GM18498 (cell line): Measurements from ENCODE around the gene AFDN.

Source experiments
- ATAC-seq: cut with Tn5 transposase; IDR thresholded peaks from one replicate; pipeline ENCODE4 v1.9.1; 2021; ENCODE audit warnings: mild to moderate bottlenecking, moderate library complexity; ENCODE audit not compliant: unreplicated experiment

AFDN gene

DNA sequence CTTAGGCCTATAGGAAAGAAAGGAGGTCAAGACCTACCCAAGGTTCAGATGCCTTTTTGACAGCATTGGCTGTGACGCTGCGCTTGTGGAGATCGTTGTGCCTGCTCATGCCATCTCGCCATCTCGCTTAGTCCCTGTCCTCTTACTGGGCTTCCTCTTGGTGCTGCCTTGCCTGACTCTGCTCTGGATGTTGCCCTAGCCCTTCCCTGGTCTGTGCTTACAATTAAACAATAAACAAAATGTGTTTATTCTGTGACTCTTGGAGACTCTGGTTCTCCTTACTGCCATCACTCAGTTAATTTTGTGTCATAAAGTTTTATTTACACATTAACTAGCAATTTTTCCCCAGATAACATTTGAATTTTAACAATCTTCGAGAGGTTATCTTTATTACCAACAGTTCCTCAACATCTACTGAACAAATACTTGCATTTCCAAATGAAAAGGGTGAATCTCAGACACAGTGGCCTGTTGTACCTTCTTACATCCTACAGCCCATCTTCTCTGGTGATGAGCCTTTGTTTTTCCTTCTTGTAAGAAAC is 11.6 kb downstream of the AFDN start:
- no peak for ATAC-seq

DNA sequence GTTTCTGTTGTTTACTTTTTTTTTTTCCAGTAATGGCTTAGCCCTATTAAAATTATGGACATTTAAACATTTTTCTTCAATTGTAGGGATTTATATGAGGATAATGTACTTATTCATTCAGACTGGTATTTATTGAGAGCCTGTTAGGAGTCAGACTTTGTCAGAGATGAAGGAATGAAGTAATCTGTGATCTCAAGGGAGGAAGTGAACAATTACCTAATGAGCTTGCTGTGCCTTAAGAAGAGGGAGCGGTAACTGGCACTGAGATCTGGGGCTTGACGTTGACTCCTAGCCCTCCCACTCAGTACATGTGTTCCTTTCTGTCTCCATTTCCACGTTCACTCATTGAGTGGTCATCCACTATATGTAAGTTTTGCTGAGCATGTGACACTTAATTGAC is 12.6 kb downstream of the AFDN start:
- ATAC-seq, result no peak

DNA sequence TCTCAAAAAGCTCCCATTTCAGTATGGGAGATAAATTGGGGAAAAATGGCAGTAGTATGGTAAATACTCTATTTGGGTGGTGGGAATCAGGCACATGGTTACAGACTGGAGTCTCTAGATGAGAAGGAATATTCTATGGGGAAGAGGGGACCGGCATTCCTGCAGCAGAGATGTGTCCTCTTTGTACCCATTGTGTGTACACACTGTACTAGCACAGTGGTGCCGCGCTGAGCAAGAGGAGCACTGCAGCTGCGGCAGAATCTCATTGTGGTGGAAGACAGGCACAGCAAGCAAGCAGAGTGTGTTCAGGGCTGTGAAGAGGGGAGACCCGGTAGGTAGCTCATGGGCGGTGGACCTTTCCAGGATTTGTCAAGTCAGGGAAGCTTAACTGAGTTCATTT is 13.0 kb downstream of the AFDN start:
- ATAC-seq, result no peak

DNA sequence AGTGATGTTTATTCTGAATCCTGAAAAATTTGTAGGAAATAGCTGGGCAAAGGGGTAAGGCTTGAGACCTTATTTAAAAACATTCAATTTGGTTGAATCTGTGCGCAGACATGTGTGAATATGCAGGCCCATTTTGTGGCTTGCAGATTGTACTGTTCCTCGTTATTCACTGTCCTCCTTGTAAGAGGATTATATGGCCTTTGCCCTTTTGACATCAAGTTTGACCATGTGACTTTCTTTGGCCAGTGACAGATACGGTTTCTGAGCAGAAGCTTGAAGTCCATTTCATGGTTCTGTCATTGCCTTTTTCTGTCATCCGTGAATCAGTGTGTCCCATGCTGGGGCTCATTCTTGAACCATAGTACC is 13.4 kb downstream of the AFDN start:
- ATAC-seq, result no peak

DNA sequence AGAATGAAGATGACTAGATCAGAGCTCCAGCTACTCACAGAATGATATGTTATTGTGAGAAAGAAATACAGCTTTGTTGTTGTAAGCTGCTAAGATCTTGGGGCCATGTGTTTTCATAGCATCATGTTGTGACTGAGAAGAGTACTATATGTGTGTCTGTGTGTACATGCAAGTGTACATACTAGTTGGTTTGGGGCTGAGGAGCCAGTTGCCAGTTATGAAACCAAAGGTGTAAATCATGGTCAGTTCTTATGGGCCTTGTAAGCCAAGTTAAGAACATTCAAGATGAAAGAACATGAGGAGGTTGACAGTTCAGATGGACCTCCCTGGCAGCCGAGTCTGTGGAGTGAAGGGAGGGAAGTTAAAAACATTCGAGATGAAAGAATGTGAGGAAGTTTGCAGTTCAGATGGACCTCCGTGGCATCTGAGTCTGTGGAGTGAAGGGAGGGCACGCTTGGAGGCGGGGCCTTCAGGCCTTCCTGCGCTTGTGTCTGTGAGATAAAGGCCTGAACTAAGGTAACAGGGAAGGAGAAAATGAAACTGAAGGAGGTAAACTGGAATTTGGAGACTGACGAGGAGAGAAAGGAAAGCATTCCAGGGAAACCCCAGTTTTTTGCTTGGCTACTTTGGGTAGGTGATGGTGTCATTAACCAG is 13.9 kb downstream of the AFDN start:
- no peak for ATAC-seq

DNA sequence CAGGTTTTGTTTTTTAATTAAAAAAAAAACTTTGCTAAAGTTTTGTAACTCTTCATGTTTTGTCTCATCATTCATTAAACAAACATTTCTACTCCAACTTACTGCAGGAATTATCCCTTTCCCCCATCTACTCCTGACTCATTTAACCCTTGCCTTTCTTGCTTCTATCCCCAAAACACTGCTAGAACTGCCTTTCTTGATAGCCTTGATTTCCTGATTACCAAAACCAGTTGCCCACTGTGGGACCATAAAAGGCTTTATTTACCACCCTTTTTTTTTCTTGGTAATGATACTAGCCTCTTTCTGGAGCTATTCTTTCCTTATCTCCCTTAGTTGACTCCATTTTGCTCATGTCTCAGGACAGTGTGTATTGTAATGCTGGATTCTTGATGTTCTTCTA is 15.3 kb downstream of the AFDN start:
- ATAC-seq, result no peak

DNA sequence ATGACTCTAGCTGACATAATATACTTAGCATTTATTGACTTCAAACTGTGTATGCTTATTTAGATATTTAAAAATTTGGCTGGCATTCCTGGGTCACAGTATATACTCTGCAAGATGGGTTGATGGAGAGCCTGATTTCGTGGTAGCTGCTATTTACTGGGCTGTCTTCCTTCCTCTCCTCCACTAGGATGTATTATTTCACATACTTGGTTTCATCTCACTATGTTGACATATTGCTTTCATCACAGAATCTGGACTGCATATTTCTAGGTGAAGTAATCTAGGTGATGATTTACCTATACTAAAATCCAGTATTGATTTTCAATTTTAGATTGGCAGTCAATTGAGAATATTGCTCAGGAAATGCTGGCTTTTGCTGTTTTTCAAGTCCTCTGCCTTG is 15.7 kb downstream of the AFDN start:
- no peak for ATAC-seq

DNA sequence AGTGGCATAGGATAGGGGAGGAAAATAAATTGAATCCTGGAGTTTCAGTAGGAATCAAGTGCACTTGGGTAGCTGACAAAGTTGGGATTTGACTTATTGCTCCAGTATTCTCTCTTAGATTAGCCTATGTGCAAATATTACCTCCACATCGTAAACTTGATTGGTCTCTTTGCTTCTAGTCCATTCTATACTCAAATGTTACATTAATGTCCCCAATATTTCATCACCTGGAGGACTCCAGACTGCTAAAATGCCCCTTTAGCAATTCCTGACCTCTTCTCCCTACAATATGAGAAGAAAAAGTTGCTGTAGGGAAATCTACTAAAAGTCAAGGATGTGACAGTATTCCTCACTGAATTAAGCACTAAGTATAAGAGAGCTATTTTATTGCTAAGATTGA is 16.3 kb downstream of the AFDN start:
- ATAC-seq, result no peak

DNA sequence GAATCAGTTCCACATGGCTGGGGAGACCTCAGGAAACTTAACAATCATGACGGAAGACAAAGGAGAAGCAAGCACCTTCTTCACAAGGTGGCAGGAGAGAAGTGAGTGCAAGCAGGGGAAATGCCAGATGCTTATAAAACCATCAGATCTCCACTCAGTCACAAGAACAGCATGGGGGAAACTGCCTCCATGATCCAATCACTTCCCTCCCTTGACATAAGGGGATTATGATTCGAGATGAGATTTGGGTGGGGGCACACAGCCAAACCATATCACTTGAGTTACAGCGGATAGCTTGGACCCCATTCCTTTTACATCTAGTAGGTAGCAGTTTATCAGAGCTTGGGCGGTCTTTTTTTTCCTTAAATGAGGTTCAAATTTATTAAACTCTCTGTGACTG is 19.1 kb downstream of the AFDN start:
- ATAC-seq, result no peak

DNA sequence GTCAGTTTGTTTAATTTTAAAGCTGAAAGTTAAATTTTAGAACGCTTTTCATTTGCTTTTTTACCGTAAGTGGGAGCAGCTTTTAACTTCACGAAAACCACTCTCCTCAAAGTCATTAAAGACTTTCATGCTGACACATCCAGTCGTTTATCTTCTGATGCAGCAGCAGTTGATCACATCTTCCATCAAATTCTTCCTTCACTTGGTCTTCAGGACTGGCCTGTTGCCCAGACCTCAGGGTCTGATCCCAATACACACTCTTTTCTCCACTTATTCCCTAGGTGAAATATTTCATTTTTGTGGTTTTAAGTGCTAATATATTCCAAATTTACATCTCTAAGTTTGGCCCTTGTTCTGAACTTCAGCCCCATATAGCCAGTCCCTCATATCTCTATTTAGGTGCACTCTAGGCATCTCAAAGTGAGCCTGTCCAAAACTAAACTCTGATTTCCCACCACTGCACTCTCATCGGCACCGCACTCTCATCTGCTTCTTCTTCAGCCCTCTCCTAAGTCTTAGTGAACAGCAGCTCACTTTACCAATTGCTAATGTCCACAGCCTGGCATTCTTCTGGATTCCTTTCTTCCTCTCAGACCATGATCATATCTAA is 20.4 kb downstream of the AFDN start:
- no peak for ATAC-seq

DNA sequence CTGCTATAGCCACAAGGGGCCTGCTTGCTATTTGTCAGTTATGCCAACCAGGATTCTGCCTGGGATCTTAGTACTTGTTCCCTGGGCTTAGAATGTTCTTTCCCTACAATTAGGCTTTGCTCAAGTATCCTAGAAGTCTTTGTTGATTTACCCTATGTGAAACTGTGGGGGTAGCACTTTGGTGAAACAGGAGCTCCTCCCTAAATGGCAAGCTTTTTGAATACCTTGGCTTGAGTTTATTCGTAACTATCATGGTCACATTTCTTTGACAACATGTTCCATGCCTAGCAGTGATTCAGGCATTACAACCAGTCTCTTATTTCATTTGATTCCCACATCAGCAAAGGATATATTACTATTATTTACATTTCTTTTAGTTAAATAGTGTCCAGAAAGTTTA is 21.2 kb downstream of the AFDN start:
- ATAC-seq, result no peak

DNA sequence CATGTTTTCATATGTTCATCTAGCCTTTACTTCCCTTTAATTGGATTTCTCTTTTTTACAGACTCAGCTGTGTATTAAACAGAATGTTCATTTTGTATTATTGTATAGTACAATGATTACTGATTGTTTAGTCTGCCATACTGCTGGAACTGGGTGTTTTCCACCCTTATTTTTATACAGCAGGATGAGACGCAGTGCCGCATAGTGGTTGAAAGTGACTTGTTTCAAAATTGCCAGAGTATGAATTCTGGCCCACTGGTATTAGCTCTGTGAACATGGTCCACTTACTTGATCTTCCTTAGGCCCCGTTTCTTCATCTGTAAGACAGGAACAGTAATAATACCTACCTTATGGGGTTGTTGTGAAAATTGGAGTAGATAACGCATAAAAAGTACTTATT is 22.1 kb downstream of the AFDN start:
- ATAC-seq, result no peak

DNA sequence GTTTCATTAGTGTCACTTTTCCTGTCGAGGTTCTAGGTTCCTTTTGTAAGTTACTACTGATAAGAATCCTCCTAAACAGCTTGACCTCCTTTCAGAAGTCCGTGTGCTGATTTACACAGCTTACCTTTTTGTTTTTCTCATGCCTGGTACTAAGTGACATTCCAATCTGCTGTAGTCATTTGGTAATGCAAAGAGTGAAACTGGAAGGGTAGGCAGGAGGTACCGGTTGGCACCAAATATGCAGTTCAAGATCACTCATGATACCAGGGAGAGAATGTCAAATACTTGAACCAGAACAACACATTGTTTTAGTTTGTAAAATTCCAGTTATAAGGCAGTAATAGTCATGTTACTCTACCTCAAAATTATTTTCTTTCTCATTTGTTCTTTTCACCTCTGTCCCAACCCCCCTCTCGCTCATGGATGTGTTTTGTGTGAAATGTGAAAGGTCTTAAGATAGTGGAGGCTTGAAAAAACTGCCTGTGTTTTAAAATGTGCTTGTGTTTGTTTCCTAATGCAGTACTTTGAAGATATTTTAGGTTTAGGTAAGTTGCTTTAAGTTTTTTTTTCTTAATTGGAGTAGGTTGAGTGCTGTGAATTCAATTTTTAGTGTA is 23.2 kb downstream of the AFDN start:
- no peak for ATAC-seq

DNA sequence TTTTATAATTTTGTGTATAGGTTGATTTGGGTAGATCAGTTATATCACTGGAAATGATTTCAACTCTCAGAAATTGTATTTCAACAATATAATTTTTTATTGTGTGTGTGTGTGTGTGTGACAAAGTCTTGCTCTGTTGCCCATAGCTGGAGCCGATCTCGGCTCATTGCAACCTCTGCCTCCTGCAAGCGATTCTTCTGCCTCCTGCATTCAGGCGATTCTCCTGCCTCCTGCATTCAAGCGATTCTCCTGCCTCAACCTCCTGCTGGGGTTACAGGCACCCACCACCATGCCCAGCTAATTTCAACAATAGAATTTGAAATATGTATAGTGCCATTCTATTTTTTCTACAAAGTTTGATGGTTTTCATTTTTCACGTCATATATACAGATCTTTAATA is 24.1 kb downstream of the AFDN start:
- no peak for ATAC-seq

DNA sequence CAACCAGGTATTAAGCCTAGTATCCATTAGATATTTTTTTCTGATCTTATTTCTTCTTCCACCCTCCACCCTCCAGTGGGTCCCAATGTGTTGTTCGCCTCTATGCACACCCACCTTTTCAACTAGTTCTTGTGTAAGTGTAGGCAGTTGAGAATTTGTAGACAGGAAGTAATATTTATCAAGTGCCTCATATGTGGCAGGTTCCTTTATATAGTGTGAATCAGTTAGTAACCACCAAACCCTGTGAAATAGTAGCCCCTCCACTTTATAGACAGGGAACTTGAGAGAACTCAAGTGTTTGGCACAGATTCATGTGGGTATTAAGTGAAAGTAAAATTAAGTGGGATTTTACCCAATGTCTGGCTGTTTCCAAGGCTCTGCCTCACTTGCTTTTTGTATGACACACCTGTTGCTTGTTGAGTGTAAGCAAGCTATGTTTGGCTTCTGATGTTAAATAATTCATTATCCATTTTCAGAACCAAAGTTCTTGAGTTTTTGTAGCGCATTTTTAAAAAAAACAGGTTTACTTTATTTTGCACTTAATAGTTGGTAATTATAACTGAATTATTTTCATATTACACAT is 24.8 kb downstream of the AFDN start:
- no peak for ATAC-seq

DNA sequence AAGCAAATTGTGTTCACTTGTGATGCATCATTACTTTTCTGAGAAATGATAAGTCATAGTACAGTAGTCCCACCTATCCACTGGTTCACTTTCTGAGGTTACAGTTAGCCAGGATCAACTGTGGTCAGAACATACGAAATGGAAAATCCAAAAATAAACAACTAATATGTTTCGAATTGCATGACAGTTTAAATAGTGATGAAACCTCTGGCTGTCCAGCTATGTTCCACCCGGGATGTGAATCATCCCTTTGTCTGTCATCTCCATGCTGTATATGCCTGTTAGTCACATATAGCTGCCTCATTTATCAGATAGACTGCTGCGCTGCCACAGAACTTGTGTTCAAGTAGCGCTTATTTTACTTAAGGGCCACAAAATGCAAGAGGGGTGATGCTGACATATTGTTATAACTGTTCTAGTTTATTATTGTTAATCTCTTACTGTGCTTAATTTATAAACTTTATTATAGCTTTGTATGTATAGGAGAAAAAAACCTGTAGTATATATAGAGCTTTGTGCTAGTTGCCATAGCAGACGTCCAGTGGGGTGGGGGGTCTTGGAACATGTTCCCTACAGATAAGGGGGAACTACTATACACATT is 29.2 kb downstream of the AFDN start:
- ATAC-seq, result no peak

DNA sequence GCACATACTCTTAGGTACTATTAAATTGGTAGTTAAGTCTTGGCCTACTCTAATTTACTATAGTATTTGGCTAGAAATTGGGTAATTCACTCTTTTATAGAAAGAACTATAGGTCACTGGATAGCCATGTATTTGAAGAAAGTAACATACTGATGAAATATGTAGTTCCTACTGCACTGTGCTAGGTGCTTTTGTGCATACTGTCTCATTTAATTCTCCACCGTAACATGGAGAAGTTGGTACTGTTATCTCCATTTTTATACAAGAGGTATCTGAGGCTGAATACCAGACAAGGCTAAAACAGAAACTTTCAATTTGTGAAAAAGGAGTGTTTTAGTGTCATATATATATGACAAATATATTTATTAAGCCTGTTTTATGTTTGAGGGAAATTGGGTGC is 29.8 kb downstream of the AFDN start:
- no peak for ATAC-seq

DNA sequence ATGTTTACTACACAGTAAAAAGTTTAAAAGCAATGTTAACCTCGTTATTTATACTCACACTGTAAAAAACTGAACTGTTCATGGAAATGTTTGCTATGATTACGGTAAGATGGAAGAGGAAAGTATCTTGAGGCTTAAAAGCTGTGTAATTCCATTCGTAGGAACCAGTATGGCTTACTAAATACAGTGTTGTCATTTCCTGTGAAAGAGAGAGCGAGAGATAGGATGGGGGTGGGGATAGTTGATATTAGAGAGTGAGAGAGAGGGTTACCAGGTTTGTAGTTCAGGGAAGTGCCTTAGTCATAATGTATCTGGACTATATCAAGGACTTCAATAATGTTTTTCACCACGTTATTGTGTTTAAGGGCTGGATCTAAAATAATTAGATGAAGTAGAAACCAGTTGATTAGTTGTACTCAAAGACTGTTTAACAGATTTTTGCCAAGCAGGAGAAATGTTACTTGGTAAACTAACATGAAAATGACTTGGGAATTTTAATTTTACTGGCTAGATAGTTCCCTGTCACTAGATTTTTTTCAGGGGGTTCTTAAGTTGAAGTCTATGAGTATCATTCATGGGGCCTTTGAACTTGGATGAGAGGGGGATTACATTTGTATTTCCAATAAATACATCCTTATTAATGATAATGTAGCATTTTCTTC is 30.4 kb downstream of the AFDN start:
- no peak for ATAC-seq

DNA sequence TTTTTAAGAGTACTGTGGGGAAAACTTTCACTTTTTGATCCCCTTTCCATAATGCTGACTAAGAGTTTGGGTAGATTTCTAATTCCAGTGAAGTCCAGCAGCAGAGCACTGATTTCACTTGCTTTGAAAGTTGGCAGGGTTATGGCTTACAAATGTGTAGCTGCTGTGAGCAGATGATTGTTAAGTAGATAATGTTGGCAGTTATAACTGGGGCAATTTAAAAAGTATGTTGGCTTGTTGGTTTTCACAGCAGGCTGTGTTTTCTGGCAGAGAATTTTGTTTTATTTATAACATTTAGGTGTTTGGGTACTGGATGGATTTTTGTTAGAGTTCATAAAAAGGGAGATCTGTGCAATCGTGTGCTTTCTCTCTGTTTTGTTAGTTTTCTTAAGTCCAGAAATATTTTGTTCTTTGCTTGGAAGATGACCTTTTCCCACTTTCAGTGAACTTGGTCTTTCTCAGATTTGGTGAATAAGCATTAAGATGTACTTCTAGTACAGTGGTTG is 31.4 kb downstream of the AFDN start:
- no peak for ATAC-seq

DNA sequence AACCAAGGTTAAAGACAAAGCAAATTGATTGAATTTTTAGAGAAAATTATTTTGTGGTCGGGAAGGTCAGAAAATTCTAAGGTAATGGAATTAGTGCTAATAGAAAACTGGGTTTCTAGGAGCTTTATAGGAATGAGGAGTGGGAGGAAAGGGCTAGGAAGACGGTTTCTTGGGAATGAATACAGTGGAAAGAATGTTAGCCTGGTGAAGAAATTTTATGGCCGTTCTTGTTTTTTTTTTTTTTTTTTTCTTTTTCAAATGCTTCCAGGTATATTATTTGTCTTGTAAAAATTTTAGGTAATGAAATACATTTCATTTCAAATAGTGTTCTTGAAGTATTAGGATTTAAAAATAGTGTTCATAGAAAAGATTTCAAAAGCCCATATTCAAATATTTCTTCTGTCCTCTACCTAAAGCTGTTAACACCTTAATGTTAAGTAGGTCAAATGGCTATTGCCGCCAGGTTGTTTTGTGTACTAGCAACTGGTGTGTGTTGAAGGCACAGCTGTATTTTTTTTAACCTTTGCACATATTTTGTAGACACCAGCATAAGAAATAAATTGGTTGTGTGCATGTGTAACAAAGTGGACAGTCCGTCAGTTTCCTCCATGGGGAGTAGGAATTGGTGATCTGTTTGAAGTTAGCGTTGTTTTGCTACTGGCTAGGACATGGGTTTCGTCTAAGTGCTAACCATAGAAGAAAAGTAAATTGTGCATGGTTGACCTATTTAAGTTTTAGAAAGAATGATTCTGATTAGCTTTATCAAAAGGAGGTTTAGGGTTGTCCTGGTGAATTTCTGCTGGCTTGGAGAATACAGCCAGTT is 32.3 kb downstream of the AFDN start:
- no peak for ATAC-seq
